ENCODE results near the gene TMEM260.

DNA sequence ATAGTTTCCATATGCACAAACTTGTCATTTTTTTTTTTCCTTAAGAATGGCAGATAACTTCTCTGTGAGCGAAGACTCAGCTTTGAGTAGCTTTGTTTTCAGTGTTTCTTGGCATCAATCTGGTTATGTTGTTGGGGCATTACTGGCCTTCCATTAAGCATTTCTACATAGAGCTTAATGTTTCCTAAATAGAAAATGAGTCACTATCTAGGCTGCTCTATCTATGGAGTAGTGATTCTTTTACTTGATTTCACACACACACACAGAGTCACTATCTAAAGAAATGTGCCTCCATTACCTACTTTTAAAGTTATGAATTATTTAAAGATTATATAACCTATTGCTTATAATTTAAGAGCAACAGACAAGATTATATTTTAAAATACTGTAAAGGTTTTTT lies 53.9 kb downstream of the TMEM260 start:
- TF ChIP-seq POLR2AphosphoS5 (IDR thresholded peaks at IDR 0.05; ENCODE audit: low read depth, low read length) (no peak), POLR2A (IDR thresholded peaks at IDR 0.05; ENCODE audit: low read depth, low read length) (no peak), POU2F2 (IDR thresholded peaks at IDR 0.05; ENCODE audit: low read depth, low read length) (no peak), TAF1 (IDR thresholded peaks at IDR 0.05; ENCODE audit: low read depth, low read length) (no peak), SPI1 (IDR thresholded peaks at IDR 0.05; ENCODE audit: low read depth, low read length) (no peak), PAX5 (IDR thresholded peaks at IDR 0.05; ENCODE audit: insufficient read depth, low read length, severe bottlenecking) (no peak)

Data from GM12891 (cell line).